Measurements from ENCODE around the gene ADARB2. TPM values are rescaled to one million over a fixed set of nuclear protein-coding genes. Genes with fewer than 3 reads are reported as not detected.

Gene ADARB2
- total RNA-seq, 1 donor from 2014 or later: 0.05 TPM

GRCh38 chr10:1200866-1201807 lies 536.2 kb downstream of the ADARB2 start:
- Mint-ChIP-seq H3K27ac (no peak overlapping the region), H3K4me3 (ENCODE audit: low read depth) (no peak overlapping the region), H3K36me3 (ENCODE audit: low read depth) (no peaks in the 10 kb centered on the region), H3K27me3 (ENCODE audit: low read depth) (peaks cover 13% of the 10 kb centered on the region), H3K4me1 (ENCODE audit: low read depth) (no peaks in the 10 kb centered on the region), H3K9me3 (no peaks in the 10 kb centered on the region)
- no peak for DNase-seq (ENCODE audit: low spot score)
- intact Hi-C loops (cut with micrococcal nuclease): no loop called here

- intact Hi-C loops (cut with micrococcal nuclease): no loop called here
- H3K4me3 Mint-ChIP-seq (ENCODE audit: low read depth): no peak overlapping the region
- no peaks in the 10 kb centered on the region for H3K36me3 Mint-ChIP-seq (ENCODE audit: low read depth)
- H3K9me3 Mint-ChIP-seq: no peaks in the 10 kb centered on the region
- DNase-seq (ENCODE audit: low spot score): no peak
- no peak overlapping the region for H3K27ac Mint-ChIP-seq
- peaks cover 15% of the 10 kb centered on the region for H3K27me3 Mint-ChIP-seq (ENCODE audit: low read depth)
- H3K4me1 Mint-ChIP-seq (ENCODE audit: low read depth): no peaks in the 10 kb centered on the region
Measured at GRCh38 chr10:1199897-1200721, 537.2 kb downstream of the ADARB2 start.

- Mint-ChIP-seq H3K9me3 (no peaks in the 10 kb centered on the region), H3K36me3 (ENCODE audit: low read depth) (no peaks in the 10 kb centered on the region), H3K27me3 (ENCODE audit: low read depth) (peaks cover 18% of the 10 kb centered on the region), H3K4me3 (ENCODE audit: low read depth) (no peak overlapping the region), H3K4me1 (ENCODE audit: low read depth) (no peaks in the 10 kb centered on the region), H3K27ac (no peak overlapping the region)
- intact Hi-C loops (cut with micrococcal nuclease): no loop called here
- DNase-seq (ENCODE audit: low spot score): no peak
Measured at GRCh38 chr10:1199345-1199673, 538.0 kb downstream of the ADARB2 start.

- Mint-ChIP-seq H3K4me1 (ENCODE audit: low read depth) (peaks cover 3% of the 10 kb centered on the region), H3K4me3 (ENCODE audit: low read depth) (no peak overlapping the region), H3K36me3 (ENCODE audit: low read depth) (no peaks in the 10 kb centered on the region), H3K9me3 (no peaks in the 10 kb centered on the region), H3K27me3 (ENCODE audit: low read depth) (peaks cover 21% of the 10 kb centered on the region), H3K27ac (no peak overlapping the region)
- no peak for DNase-seq (ENCODE audit: low spot score)
- intact Hi-C loops (cut with micrococcal nuclease): no loop called here
Measured at GRCh38 chr10:1198453-1199344, 538.6 kb downstream of the ADARB2 start.

GRCh38 chr10:1197384-1197783 lies 539.9 kb downstream of the ADARB2 start:
- intact Hi-C loops (cut with micrococcal nuclease): no loop called here
- DNase-seq (ENCODE audit: low spot score): no peak
- Mint-ChIP-seq H3K27me3 (ENCODE audit: low read depth) (peaks cover 22% of the 10 kb centered on the region), H3K4me1 (ENCODE audit: low read depth) (peaks cover 8% of the 10 kb centered on the region), H3K4me3 (ENCODE audit: low read depth) (no peak overlapping the region), H3K36me3 (ENCODE audit: low read depth) (no peaks in the 10 kb centered on the region), H3K9me3 (no peaks in the 10 kb centered on the region), H3K27ac (no peak overlapping the region)

- intact Hi-C loops (cut with micrococcal nuclease): no loop called here
- Mint-ChIP-seq H3K36me3 (ENCODE audit: low read depth) (no peaks in the 10 kb centered on the region), H3K27me3 (ENCODE audit: low read depth) (peaks cover 22% of the 10 kb centered on the region), H3K9me3 (no peaks in the 10 kb centered on the region), H3K4me1 (ENCODE audit: low read depth) (peaks cover 8% of the 10 kb centered on the region), H3K4me3 (ENCODE audit: low read depth) (no peak overlapping the region), H3K27ac (no peak overlapping the region)
- DNase-seq (ENCODE audit: low spot score): no peak
Measured at GRCh38 chr10:1196656-1197055, 540.7 kb downstream of the ADARB2 start.

GRCh38 chr10:1195828-1196227 lies 541.5 kb downstream of the ADARB2 start:
- no peak overlapping the region for H3K4me3 Mint-ChIP-seq (ENCODE audit: low read depth)
- no peak for DNase-seq (ENCODE audit: low spot score)
- peaks cover 22% of the 10 kb centered on the region for H3K27me3 Mint-ChIP-seq (ENCODE audit: low read depth)
- H3K9me3 Mint-ChIP-seq: no peaks in the 10 kb centered on the region
- no peak overlapping the region for H3K27ac Mint-ChIP-seq
- H3K36me3 Mint-ChIP-seq (ENCODE audit: low read depth): no peaks in the 10 kb centered on the region
- intact Hi-C loops (cut with micrococcal nuclease): no loop called here
- peaks cover 8% of the 10 kb centered on the region for H3K4me1 Mint-ChIP-seq (ENCODE audit: low read depth)

GRCh38 chr10:1194161-1194560 lies 543.2 kb downstream of the ADARB2 start:
- Mint-ChIP-seq H3K27me3 (ENCODE audit: low read depth) (peaks cover 22% of the 10 kb centered on the region), H3K27ac (no peak overlapping the region), H3K36me3 (ENCODE audit: low read depth) (no peaks in the 10 kb centered on the region), H3K4me1 (ENCODE audit: low read depth) (peaks cover 8% of the 10 kb centered on the region), H3K9me3 (no peaks in the 10 kb centered on the region), H3K4me3 (ENCODE audit: low read depth) (no peak overlapping the region)
- intact Hi-C loops (cut with micrococcal nuclease): no loop called here
- no peak for DNase-seq (ENCODE audit: low spot score)

- H3K4me1 Mint-ChIP-seq (ENCODE audit: low read depth): peaks cover 8% of the 10 kb centered on the region
- no peak overlapping the region for H3K27ac Mint-ChIP-seq
- H3K27me3 Mint-ChIP-seq (ENCODE audit: low read depth): peaks cover 21% of the 10 kb centered on the region
- intact Hi-C loops (cut with micrococcal nuclease): no loop called here
- H3K4me3 Mint-ChIP-seq (ENCODE audit: low read depth): no peak overlapping the region
- no peak for DNase-seq (ENCODE audit: low spot score)
- no peaks in the 10 kb centered on the region for H3K36me3 Mint-ChIP-seq (ENCODE audit: low read depth)
- H3K9me3 Mint-ChIP-seq: no peaks in the 10 kb centered on the region
Measured at GRCh38 chr10:1193561-1193960, 543.8 kb downstream of the ADARB2 start.

- intact Hi-C loops (cut with micrococcal nuclease): no loop called here
- no peaks in the 10 kb centered on the region for H3K36me3 Mint-ChIP-seq (ENCODE audit: low read depth)
- no peaks in the 10 kb centered on the region for H3K9me3 Mint-ChIP-seq
- H3K27ac Mint-ChIP-seq: no peak overlapping the region
- no peak overlapping the region for H3K4me3 Mint-ChIP-seq (ENCODE audit: low read depth)
- H3K27me3 Mint-ChIP-seq (ENCODE audit: low read depth): peaks cover 10% of the 10 kb centered on the region
- peaks cover 8% of the 10 kb centered on the region for H3K4me1 Mint-ChIP-seq (ENCODE audit: low read depth)
- DNase-seq (ENCODE audit: low spot score): no peak
Measured at GRCh38 chr10:1191752-1192151, 545.6 kb downstream of the ADARB2 start.

- DNase-seq (ENCODE audit: low spot score): no peak
- no peaks in the 10 kb centered on the region for H3K9me3 Mint-ChIP-seq
- intact Hi-C loops (cut with micrococcal nuclease): no loop called here
Measured at GRCh38 chr10:1190791-1191490, 546.4 kb downstream of the ADARB2 start.

GRCh38 chr10:1190052-1190395 lies 547.3 kb downstream of the ADARB2 start:
- no peak for DNase-seq (ENCODE audit: low spot score)
- Mint-ChIP-seq H3K4me3 (ENCODE audit: low read depth) (no peak overlapping the region), H3K4me1 (ENCODE audit: low read depth) (peaks cover 8% of the 10 kb centered on the region), H3K9me3 (no peaks in the 10 kb centered on the region), H3K36me3 (ENCODE audit: low read depth) (no peaks in the 10 kb centered on the region), H3K27ac (no peak overlapping the region), H3K27me3 (ENCODE audit: low read depth) (peaks cover 7% of the 10 kb centered on the region)
- intact Hi-C loops (cut with micrococcal nuclease): no loop called here

More at GRCh38 chr10:1190791-1191490, 546.4 kb downstream of the ADARB2 start:
- Mint-ChIP-seq H3K27ac (no peak overlapping the region), H3K27me3 (ENCODE audit: low read depth) (peaks cover 7% of the 10 kb centered on the region), H3K4me1 (ENCODE audit: low read depth) (peaks cover 8% of the 10 kb centered on the region), H3K4me3 (ENCODE audit: low read depth) (no peak overlapping the region), H3K36me3 (ENCODE audit: low read depth) (no peaks in the 10 kb centered on the region)

All from activated T-helper 2 cell treated with anti-CD3 and anti-CD28 coated beads, Interferon-gamma antibody, Interleukin-2, Interleukin-4, amounts not matched to agents 10 μg/mL and 5 μg/mL and 100 μg/mL, durations not matched to agents 14 hours and 24 hours and 36 hours (primary cell).